GM12892 (cell line): ENCODE measurements around the gene EPHA10.
"Not testable (repeated sequence)": the region's sequence is repeated elsewhere in the genome, so short reads cannot be mapped to it uniquely, and the experiment has no call there.

Experiments used
- DNase-seq: peaks from one replicate; pipeline ENCODE4 v3.0.0; 2011; ENCODE audit not compliant: insufficient read length
- FAIRE-seq: peaks from 2 replicates; lab custom pipeline; 2011; peaks lifted over from hg19 to GRCh38; lab: Jason Lieb, UNC
- POLR2A ChIP-seq: IDR thresholded peaks from 2 replicates; pipeline ENCODE4 v1.6.1; 2011; ENCODE audit warnings: low read depth, low read length, control low read depth
- POLR2AphosphoS5 ChIP-seq: IDR thresholded peaks from 2 replicates; pipeline ENCODE4 v1.6.1; 2011; ENCODE audit warnings: low read depth, low read length, control low read depth
- TAF1 ChIP-seq: IDR thresholded peaks from 2 replicates; pipeline ENCODE4 v1.6.1; 2011; ENCODE audit warnings: low read depth, mild to moderate bottlenecking, control low read depth, low read length, borderline replicate concordance

EPHA10 gene

GRCh38 chr1:37699147-37699546, 65.8 kb downstream of the EPHA10 start:
- FAIRE-seq (no peak), DNase-seq (no peak)
- TF ChIP-seq POLR2AphosphoS5 (no peak), TAF1 (no peak), POLR2A (no peak)

- DNase-seq (no peak), FAIRE-seq (no peak)
- TF ChIP-seq TAF1 (no peak), POLR2A (no peak)
Measured at GRCh38 chr1:37697737-37698136, 67.2 kb downstream of the EPHA10 start.

- DNase-seq, result no peak
- FAIRE-seq, result no peak
- TF ChIP-seq POLR2AphosphoS5, result no peak
- no peak for TF ChIP-seq TAF1
- no peak for TF ChIP-seq POLR2A
Measured at GRCh38 chr1:37697090-37697489, 67.8 kb downstream of the EPHA10 start.

- DNase-seq (no peak), FAIRE-seq (no peak)
- no peak for TF ChIP-seq TAF1
- no peak for TF ChIP-seq POLR2A
- no peak for TF ChIP-seq POLR2AphosphoS5
Measured at GRCh38 chr1:37692834-37693175, 72.1 kb downstream of the EPHA10 start.

- DNase-seq (peak; percentile 95), FAIRE-seq (peak; percentile 91)
- TF ChIP-seq POLR2AphosphoS5 (peak; percentile 90), TAF1 (0 out of 2 replicates have a peak, but pooled peaks have one; percentile 26), POLR2A (peak; percentile 88)
Measured at GRCh38 chr1:37692078-37692833, 72.7 kb downstream of the EPHA10 start, which contains the start of gene CDCA8. TSS of gene CDCA8 (plus strand) at chr1:37692516. CDS start at chr1:37692691, 175 bp downstream.

GRCh38 chr1:37691497-37692077, 73.3 kb downstream of the EPHA10 start:
- TF ChIP-seq TAF1 (no peak), POLR2A (no peak), POLR2AphosphoS5 (no peak)
- FAIRE-seq, result no peak
- no peak for DNase-seq

GRCh38 chr1:37688926-37689325, 76.0 kb downstream of the EPHA10 start:
- FAIRE-seq, result no peak
- no peak for TF ChIP-seq TAF1
- TF ChIP-seq POLR2A, result no peak
- TF ChIP-seq POLR2AphosphoS5, result no peak
- DNase-seq, result no peak

GRCh38 chr1:37687764-37688163, 77.2 kb downstream of the EPHA10 start:
- FAIRE-seq, result not testable (repeated sequence)

GRCh38 chr1:37685722-37686121, 79.2 kb downstream of the EPHA10 start:
- no peak for TF ChIP-seq POLR2A
- no peak for TF ChIP-seq TAF1
- TF ChIP-seq POLR2AphosphoS5, result no peak
- DNase-seq, result no peak
- FAIRE-seq, result no peak

More at GRCh38 chr1:37687764-37688163, 77.2 kb downstream of the EPHA10 start:
- not testable (repeated sequence) for DNase-seq

GRCh38 chr1:37684182-37684581, 80.7 kb downstream of the EPHA10 start:
- not testable (repeated sequence) for FAIRE-seq, DNase-seq

- FAIRE-seq, result peak; percentile 72
- no peak for TF ChIP-seq TAF1
- no peak for TF ChIP-seq POLR2A
- no peak for TF ChIP-seq POLR2AphosphoS5
- DNase-seq, result no peak
Measured at GRCh38 chr1:37682334-37682987, 82.5 kb downstream of the EPHA10 start.

GRCh38 chr1:37680933-37681332, 84.0 kb downstream of the EPHA10 start:
- DNase-seq, result no peak
- TF ChIP-seq TAF1 (no peak), POLR2AphosphoS5 (no peak), POLR2A (no peak)
- no peak for FAIRE-seq

- peak; percentile 82 for FAIRE-seq
- DNase-seq, result no peak
- no peak for TF ChIP-seq POLR2A
- no peak for TF ChIP-seq POLR2AphosphoS5
- no peak for TF ChIP-seq TAF1
Measured at GRCh38 chr1:37677808-37678207, 87.1 kb downstream of the EPHA10 start.
